Heart right ventricle (tissue), 16 donors: ENCODE results near the gene LRIG1. TPM values are rescaled to one million over a fixed set of nuclear protein-coding genes. Genes with fewer than 3 reads are reported as not detected.

Source experiments
- ATAC-seq, 8 donors: fragments of 200-7000 bp; cut with Tn5 transposase; one replicate each; pipeline ENCODE4 v1.9.1; 2020; ENCODE audit warnings: mild to moderate bottlenecking in 8 of 8, moderate library complexity in 8 of 8, moderate number of reproducible peaks in 1 of 8
- DNase-seq, 2 donors: peaks; one replicate each; pipeline ENCODE4 v3.0.0-alpha.2; 2020
- H3K27ac ChIP-seq, 10 donors: fragments of 200-600 bp; sonication (generic) in 2 of 10; one replicate each; pipeline versions ENCODE4 v1.5.0 to v1.8.0; 2020 to 2022; ENCODE audit warnings: mild to moderate bottlenecking in 3 of 10
- H3K27me3 ChIP-seq, 7 donors: fragments of 200-600 bp; one replicate each; pipeline ENCODE4 v1.8.0; 2021 to 2022; ENCODE audit warnings: mild to moderate bottlenecking in 2 of 7
- H3K36me3 ChIP-seq, 9 donors: fragments of 200-600 bp; sonication (generic) in 1 of 9; one replicate each; pipeline versions ENCODE4 v1.5.0 to v1.8.0; 2020 to 2022; ENCODE audit warnings: mild to moderate bottlenecking in 2 of 9
- H3K4me1 ChIP-seq, 9 donors: fragments of 200-600 bp; sonication (generic) in 1 of 9; one replicate each; pipeline versions ENCODE4 v1.5.0 to v1.8.0; 2020 to 2022; ENCODE audit warnings: mild to moderate bottlenecking in 4 of 9
- H3K4me3 ChIP-seq, 10 donors: fragments of 200-600 bp; sonication (generic) in 2 of 10; one replicate each; pipeline versions ENCODE4 v1.5.0 to v1.8.0; 2020 to 2022; ENCODE audit warnings: mild to moderate bottlenecking in 7 of 10, moderate library complexity in 2 of 10
- H3K9me3 ChIP-seq, 11 donors: fragments of 200-600 bp in 10 of 11; sonication (generic) in 2 of 11; one replicate each; pipeline versions ENCODE4 v1.5.0 to v1.8.0; 2013 to 2022; ENCODE audit warnings: mild to moderate bottlenecking in 2 of 11, control low read depth in 1 of 11, moderate library complexity in 1 of 11
- WGBS, 2 donors: extraction: QIAGEN DNeasy Blood & Tissue Kit; methylation state at CpG; one replicate each; pipeline ENCODE4 v1.1.7; 2013; ENCODE audit warnings: inconsistent platforms in 1 of 2; 5-methylcytosine and 5-hydroxymethylcytosine counted together
- intact Hi-C, 10 donors: fragments of 100-400 bp; cut with DNase I; formaldehyde crosslinking; loops; one replicate each; pipeline versions ENCODE4 v1.11.1 to v1.14.2; 2022
- polyA plus RNA-seq, 2 donors: library from polyadenylated mRNA; stranded (reverse); fragments of 200-250 nt; gene quantifications; one replicate each; pipeline ENCODE4 v1.2.3, GENCODE V29; 2013
- total RNA-seq, 10 donors: library from RNA; stranded (reverse); fragmentation: NEBNext Ultra II Directional in 3 of 10; extraction: Animal tissue kit (Norgen Biotek cat#: 25700) in 3 of 10; gene quantifications; one replicate each; pipeline versions ENCODE4 v1.2.1 to v1.2.4, GENCODE V29; 2021 to 2023
- TF ChIP-seq, protein P1 (sequence below), 9 donors: fragments of 200-600 bp; sonication (generic) in 2 of 9; IDR thresholded peaks; one replicate each; pipeline versions ENCODE4 v1.5.0 to v1.8.0; 2021 to 2022; ENCODE audit warnings: antibody characterized with exemption in 9 of 9, mild to moderate bottlenecking in 5 of 9, moderate library complexity in 1 of 9
- donor health status: Arrhythmogenic right ventricular cardiomyopathy.
- donor health status: ischemic (EF 13 %, LVEDD 7.1; RV severe dilation, severe dysfunction).
- donor health status: healthy with polysubstance abuse.
- donor health status: DM: no; HTN: yes; CAD: no.
- donor health status: DM: no; HTN: no; CAD: no.
- donor health status: ischemic (EF 25% LVEDD 6.9; RV normal size, moderate dysfunction).
- donor health status: ischemic (EF 25% LVEDD 5.7; RV mildly dilated, moderate dysfunction).
- donor health status: healthy.
- donor health status: DM: yes; HTN: yes; CAD: no.
- donor health status: Ischemic cardiomyopathy.
- donor health status: ischemic (EF 35%, LVEDD 5.7; RV mildly dilated, moderate dysfunction).
- donor health status: nonischemic (EF 11% LVEDD 7.7; RV severe dilation, severe dysfunction).
- donor health status: DM: yes; HTN: yes; CAD: no.
- donor health status: PGD.
- donor health status: ischemic (EF 29% LVEDD 5.4; RV normal size, mild dysfunction).
- donor health status: nonischemic (EF 23%, LVEDD 6.1; RV moderate dilation, normal function).

The LRIG1 gene
- total and polyA plus RNA-seq, 12 donors, result 23.8 to 109 (median 94.2) TPM

DNA sequence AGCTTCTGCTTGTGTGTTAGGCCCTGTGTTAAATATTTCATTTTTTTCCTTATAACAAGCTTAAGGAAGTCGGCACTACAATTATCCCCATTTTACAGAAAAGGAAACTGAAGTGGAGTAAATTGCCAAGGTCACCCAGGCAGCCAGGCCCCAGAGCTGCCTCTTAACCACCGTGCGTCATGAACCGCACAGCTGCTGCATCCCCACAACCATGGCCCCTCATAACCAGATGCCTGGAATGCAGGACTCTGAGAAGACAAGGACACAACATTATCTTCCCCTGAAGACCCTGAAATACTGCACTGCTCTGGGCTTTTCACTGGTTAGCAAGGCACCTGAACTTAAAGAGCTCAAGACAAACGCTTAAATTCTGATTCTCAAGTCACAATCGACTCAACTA, 14.6 kb downstream of the LRIG1 start:
- H3K4me3 ChIP-seq, result no peak overlapping the region
- TF ChIP-seq, protein P1, sequence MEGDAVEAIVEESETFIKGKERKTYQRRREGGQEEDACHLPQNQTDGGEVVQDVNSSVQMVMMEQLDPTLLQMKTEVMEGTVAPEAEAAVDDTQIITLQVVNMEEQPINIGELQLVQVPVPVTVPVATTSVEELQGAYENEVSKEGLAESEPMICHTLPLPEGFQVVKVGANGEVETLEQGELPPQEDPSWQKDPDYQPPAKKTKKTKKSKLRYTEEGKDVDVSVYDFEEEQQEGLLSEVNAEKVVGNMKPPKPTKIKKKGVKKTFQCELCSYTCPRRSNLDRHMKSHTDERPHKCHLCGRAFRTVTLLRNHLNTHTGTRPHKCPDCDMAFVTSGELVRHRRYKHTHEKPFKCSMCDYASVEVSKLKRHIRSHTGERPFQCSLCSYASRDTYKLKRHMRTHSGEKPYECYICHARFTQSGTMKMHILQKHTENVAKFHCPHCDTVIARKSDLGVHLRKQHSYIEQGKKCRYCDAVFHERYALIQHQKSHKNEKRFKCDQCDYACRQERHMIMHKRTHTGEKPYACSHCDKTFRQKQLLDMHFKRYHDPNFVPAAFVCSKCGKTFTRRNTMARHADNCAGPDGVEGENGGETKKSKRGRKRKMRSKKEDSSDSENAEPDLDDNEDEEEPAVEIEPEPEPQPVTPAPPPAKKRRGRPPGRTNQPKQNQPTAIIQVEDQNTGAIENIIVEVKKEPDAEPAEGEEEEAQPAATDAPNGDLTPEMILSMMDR (IDR thresholded peaks at IDR 0.05), result no peak
- peaks cover 42 to 99% (median 84%) of the 10 kb centered on the region in 9 donors for H3K4me1 ChIP-seq
- H3K27ac ChIP-seq, result peak overlapping the region; percentile 2 to 92 (median 84)
- no peaks in the 10 kb centered on the region for H3K36me3 ChIP-seq
- 85 to 86% methylated on average over 6 of the region's 6 CpGs for WGBS, 2 donors
- no peak for DNase-seq
- no peaks in the 10 kb centered on the region for H3K27me3 ChIP-seq
- intact Hi-C loops, result no loop called here
- no peak for ATAC-seq
- H3K9me3 ChIP-seq, result no peaks in the 10 kb centered on the region

DNA sequence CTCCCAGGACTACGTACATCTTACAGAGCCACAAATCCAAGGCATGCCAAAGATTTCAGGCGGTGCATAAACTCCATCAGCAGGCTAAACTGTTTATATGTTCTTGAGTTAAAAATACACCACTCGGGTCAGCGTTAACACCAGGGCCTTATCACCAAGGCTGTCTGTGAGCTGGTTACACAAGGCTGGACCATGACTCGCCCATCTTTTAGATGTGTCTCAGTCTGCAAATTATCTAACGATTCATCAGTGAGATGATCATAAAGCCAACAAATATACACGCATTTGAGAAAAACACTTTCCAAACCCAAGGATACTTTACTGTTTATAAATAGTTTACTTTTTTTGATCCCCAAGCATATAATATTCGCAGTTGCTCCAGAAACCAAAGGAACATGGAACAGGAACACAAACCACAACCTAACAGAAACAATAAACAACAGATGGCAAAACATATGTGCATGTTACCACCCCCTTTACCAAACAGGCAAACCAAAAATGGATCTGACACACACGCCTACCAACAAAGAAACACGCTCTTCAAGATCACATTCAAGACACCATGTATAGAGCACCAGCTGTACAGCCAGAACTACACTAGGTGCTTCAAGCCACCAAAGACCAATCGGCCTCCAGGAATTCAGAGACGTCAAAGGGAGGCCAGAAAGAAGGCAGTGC, 15.4 kb downstream of the LRIG1 start:
- intact Hi-C loops, result no loop called here
- TF ChIP-seq, protein P1 (IDR thresholded peaks at IDR 0.05), result no peak
- Histone ChIP-seq H3K4me1 (peaks cover 45 to 99% (median 84%) of the 10 kb centered on the region in 9 donors), H3K36me3 (no peaks in the 10 kb centered on the region), H3K4me3 (no peak overlapping the region), H3K27me3 (no peaks in the 10 kb centered on the region), H3K9me3 (no peaks in the 10 kb centered on the region), H3K27ac (peak overlapping the region in 9 of 10 donors; percentile 71 to 92 (median 85))
- DNase-seq (no peak), ATAC-seq (peak in 7 of 8 donors; percentile 15 to 58 (median 39))
- WGBS, 2 donors, result 64 to 68% methylated on average over 12 of the region's 12 CpGs

DNA sequence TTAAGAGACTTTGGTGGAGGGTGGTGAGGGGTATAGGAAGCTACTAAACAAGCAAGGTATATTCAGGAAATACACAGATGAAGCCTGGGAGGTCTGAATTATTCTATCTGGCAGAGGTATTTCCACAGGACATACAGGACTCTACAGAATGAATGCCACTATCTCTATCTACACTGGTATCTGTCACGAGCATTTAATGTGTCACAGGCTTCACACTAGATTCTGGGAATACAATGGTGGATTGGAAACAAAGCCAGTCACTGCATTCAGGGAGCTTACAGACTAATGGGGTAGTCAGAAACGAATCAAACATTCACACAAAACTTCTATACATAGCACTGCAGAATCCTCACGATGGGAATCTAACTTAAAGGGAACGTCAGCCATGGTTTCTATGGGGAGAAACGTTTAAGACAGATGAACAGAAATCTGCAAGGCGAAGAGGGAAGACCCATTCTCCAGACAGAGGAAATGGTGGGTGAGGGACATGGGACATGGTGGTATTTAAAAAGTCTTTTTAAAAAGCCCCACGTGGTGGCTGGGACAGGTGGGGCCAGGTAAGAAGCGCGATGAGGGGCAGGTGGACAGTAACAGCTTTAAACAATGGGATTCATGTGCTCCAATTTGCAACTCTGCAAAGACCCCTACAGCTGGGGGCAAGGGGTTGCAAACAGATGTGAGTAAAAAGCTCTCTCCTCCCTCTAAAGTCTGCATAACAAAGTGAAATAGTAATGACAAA, 16.5 kb downstream of the LRIG1 start:
- TF ChIP-seq, protein P1 (IDR thresholded peaks at IDR 0.05), result no peak
- Histone ChIP-seq H3K9me3 (peaks cover 0 to 5% (median 0%) of the 10 kb centered on the region in 11 donors), H3K27ac (peak overlapping the region; percentile 71 to 92 (median 84)), H3K27me3 (no peaks in the 10 kb centered on the region), H3K4me3 (no peak overlapping the region), H3K4me1 (peaks cover 42 to 99% (median 84%) of the 10 kb centered on the region in 9 donors), H3K36me3 (no peaks in the 10 kb centered on the region)
- intact Hi-C loops, result loop anchor here in 1 of 10 donors (5.0 kb wide), 1 partner anchor 67 kb away; no protein-coding TSS in a partner anchor
- 69 to 72% methylated on average over 9 of the region's 9 CpGs for WGBS, 2 donors
- no peak for DNase-seq
- no peak for ATAC-seq

DNA sequence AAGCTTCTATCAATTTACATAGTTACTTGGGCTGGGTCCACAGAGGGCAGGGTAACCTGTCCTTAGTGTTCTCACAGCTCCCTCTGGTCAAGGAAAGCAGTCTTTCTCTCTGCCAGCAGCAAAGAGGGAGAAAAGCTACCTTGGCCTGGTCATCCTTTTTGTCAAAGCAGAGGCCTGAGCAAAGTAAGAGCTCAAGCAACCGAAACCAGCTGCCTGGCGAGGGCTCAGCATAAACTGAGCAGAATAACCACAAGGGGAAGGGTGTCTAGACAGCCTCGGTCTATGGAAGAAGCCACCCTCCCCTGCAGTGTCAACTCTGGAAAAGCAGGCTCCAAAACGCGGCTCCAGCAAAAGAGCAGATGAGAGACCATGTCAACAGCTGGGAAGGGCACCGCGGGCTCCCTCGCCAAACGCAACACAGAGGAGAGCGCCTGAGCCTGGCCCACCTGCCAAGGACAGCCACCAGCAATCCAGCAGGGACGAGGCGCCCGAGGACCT, 17.4 kb downstream of the LRIG1 start:
- Histone ChIP-seq H3K9me3 (peaks cover 0 to 5% (median 0%) of the 10 kb centered on the region in 11 donors), H3K4me3 (peak overlapping the region in 1 of 10 donors; percentile 11), H3K27me3 (no peaks in the 10 kb centered on the region), H3K4me1 (peaks cover 42 to 99% (median 92%) of the 10 kb centered on the region in 9 donors), H3K27ac (peak overlapping the region; percentile 71 to 92 (median 84)), H3K36me3 (no peaks in the 10 kb centered on the region)
- TF ChIP-seq, protein P1 (IDR thresholded peaks at IDR 0.05), result peak in 1 of 9 donors; percentile 9
- DNase-seq, result peak; percentile 51 to 60
- 60 to 61% methylated on average over 13 of the region's 13 CpGs for WGBS, 2 donors
- ATAC-seq, result peak; percentile 47 to 83 (median 72)
- intact Hi-C loops, result loop anchor here in 1 of 10 donors (5.0 kb wide), 1 partner anchor 66 kb away; no protein-coding TSS in a partner anchor
